HepG2 (cell line): ENCODE measurements around the gene SH3BP2. TPM values are rescaled to one million over a fixed set of nuclear protein-coding genes. Genes with fewer than 3 reads are reported as not detected.

Experiments
- ELF1 ChIP-seq: sonication (generic); formaldehyde crosslinking; IDR thresholded peaks from 2 replicates; pipeline ENCODE4 v1.4.0; 2020; ENCODE audit warnings: missing genetic modification reagents
- HMGXB3 ChIP-seq: sonication (generic); formaldehyde crosslinking; IDR thresholded peaks from 2 replicates; pipeline ENCODE4 v1.4.0; 2020; ENCODE audit warnings: missing genetic modification reagents, borderline replicate concordance
- RAD21 ChIP-seq: fragments of 450-650 bp; formaldehyde crosslinking; IDR thresholded peaks from 2 replicates; pipeline ENCODE4 v1.5.0; 2020; ENCODE audit warnings: mild to moderate bottlenecking
- TFE3 ChIP-seq: IDR thresholded peaks from 2 replicates; pipeline ENCODE4 v1.6.1; 2016
- ZNF687 ChIP-seq: sonication (generic); formaldehyde crosslinking; IDR thresholded peaks from 2 replicates; pipeline ENCODE4 v1.5.1; 2020; ENCODE audit warnings: mild to moderate bottlenecking, missing genetic modification reagents, moderate library complexity
- ZXDC ChIP-seq: sonication (generic); formaldehyde crosslinking; IDR thresholded peaks from 2 replicates; pipeline ENCODE4 v1.5.0; 2020; ENCODE audit warnings: mild to moderate bottlenecking, missing genetic modification reagents
- polyA plus RNA-seq, 8 experiments: library from polyadenylated mRNA; depleted of rRNA in 3 of 8; stranded (reverse) in 7 of 8; unstranded in 1 of 8; fragments of >200 nt; fragmentation: Illumina TruSeq in 4 of 8; extraction: Trizol in 4 of 8; gene quantifications; 2 replicates each; pipeline versions ENCODE4 v1.2.1 to v1.2.3, GENCODE V29; 2011 to 2016; ENCODE audit warnings: low read depth in 4 of 8, missing spikeins in 1 of 8, mixed read lengths in 1 of 8; ENCODE audit not compliant: insufficient read depth in 1 of 8
- total RNA-seq, 5 experiments: library from RNA; depleted of rRNA; stranded (reverse); fragments of >200 nt; fragmentation: Illumina TruSeq; extraction: Trizol; gene quantifications; 2 replicates each; pipeline ENCODE4 v1.2.3, GENCODE V29; 2016; ENCODE audit warnings: low read depth in 1 of 5

SH3BP2 gene
- total and polyA plus RNA-seq, 2 of the 13 experiments (the other 11 are each of a cell fraction or from before 2014, with no cell fraction given): 16.9 to 34.5 TPM

GRCh38 chr4:2790583-2791517, 2.0 kb upstream of the SH3BP2 start (continued):
- no peak for TF ChIP-seq ELF1 (CRISPR knock-in tag)
- TF ChIP-seq TFE3: 0 out of 2 replicates have a peak, but pooled peaks have one; percentile 15
- peak; percentile 76 for TF ChIP-seq ZNF687
- TF ChIP-seq HMGXB3 (CRISPR knock-in tag): no peak
- 0 out of 2 replicates have a peak, but pooled peaks have one; percentile 44 for TF ChIP-seq ZXDC (CRISPR knock-in tag)
- TF ChIP-seq RAD21 (CRISPR knock-in tag): 0 out of 2 replicates have a peak, but pooled peaks have one; percentile 12
